ENCODE results near the gene SH3BP4. TPM values are rescaled to one million over a fixed set of nuclear protein-coding genes. Genes with fewer than 3 reads are reported as not detected.

SH3BP4 gene
- total RNA-seq, 4 donors from 2014 or later: 29.1 to 57.8 (median 42.6) TPM

DNA sequence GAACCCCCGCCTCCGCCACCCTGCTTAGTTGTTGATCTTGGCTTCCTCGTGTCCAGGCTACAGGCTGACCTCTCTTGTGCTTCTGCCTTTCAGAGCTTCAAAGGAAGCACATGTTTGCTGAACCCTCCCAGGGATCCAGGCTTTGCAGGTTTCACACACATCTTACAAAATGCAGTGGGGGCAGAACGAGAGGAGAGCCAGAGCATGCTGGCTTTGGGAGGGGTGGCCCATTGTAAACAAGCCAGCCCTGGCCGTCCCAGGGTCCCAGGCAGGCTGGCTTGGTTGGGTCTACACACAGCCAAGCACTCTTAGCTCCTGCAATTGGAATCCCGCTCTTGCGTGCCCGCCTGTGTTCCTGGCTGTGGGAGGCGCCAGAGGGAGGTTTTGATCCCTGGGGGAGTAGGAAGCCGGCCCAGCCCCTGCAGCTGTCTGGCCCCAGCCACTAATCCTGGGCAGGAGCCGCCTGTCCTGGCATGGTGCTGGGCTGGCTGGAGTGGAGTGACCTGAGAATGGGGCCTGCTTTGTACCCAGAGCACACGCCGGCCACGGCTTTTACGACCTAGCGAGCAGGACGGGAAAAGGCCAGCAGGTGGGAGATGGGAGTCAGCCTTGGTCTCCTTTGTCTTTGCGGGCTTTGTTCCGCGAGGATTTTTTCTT lies 53.9 kb downstream of the SH3BP4 start:
- TF ChIP-seq, protein P1, sequence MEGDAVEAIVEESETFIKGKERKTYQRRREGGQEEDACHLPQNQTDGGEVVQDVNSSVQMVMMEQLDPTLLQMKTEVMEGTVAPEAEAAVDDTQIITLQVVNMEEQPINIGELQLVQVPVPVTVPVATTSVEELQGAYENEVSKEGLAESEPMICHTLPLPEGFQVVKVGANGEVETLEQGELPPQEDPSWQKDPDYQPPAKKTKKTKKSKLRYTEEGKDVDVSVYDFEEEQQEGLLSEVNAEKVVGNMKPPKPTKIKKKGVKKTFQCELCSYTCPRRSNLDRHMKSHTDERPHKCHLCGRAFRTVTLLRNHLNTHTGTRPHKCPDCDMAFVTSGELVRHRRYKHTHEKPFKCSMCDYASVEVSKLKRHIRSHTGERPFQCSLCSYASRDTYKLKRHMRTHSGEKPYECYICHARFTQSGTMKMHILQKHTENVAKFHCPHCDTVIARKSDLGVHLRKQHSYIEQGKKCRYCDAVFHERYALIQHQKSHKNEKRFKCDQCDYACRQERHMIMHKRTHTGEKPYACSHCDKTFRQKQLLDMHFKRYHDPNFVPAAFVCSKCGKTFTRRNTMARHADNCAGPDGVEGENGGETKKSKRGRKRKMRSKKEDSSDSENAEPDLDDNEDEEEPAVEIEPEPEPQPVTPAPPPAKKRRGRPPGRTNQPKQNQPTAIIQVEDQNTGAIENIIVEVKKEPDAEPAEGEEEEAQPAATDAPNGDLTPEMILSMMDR (IDR thresholded peaks at IDR 0.05): no peak
- TF ChIP-seq POLR2A (IDR thresholded peaks at IDR 0.05): no peak
- no peak for DNase-seq (ENCODE audit: low spot score in 2 of 2)
- WGBS, 2 donors: 73 to 83% methylated on average over 19 to 20 of the region's 20 CpGs
- no peak overlapping the region for H3K4me3 ChIP-seq (ENCODE audit: low read depth, poor library complexity, severe bottlenecking)
- intact Hi-C loops (cut with DNase I; ENCODE audit: low total_unique reads): no loop called here

DNA sequence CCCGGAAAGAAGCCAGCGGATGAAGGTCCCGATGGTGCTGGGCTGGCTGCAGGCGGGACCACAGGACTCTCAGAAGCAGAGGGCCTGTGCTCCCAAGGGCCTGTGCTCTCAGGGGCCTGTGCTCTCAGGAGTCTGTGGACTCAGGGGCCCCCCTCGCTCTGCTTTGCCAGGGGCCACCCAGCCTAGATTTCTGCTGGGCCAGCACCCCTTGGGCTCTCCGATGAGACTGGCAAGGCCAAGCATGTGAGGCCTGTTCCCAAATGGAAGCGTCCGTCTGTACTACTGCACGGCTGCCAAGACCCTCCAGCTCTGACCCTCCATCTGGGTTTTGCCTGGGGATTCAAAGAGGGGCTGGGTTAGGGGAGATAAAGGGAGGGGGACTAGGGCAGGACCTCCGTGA lies 54.6 kb downstream of the SH3BP4 start:
- intact Hi-C loops (cut with DNase I; ENCODE audit: low total_unique reads): no loop called here
- 94 to 95% methylated on average over 9 to 10 of the region's 10 CpGs for WGBS, 2 donors
- TF ChIP-seq, protein P1 (IDR thresholded peaks at IDR 0.05): no peak
- no peak for TF ChIP-seq POLR2A (IDR thresholded peaks at IDR 0.05)
- no peak overlapping the region for H3K4me3 ChIP-seq (ENCODE audit: low read depth, poor library complexity, severe bottlenecking)
- no peak for DNase-seq (ENCODE audit: low spot score in 2 of 2)

GRCh38 chr2:235006986-235007385 lies 55.2 kb downstream of the SH3BP4 start:
- DNase-seq (ENCODE audit: low spot score in 2 of 2): no peak
- no peak for TF ChIP-seq POLR2A (IDR thresholded peaks at IDR 0.05)
- TF ChIP-seq, protein P1 (IDR thresholded peaks at IDR 0.05): no peak
- 78 to 85% methylated on average over 6 of the region's 6 CpGs for WGBS, 2 donors

GRCh38 chr2:235007664-235008457 lies 56.0 kb downstream of the SH3BP4 start:
- intact Hi-C loops (cut with DNase I; ENCODE audit: low total_unique reads): no loop called here
- H3K4me3 ChIP-seq (ENCODE audit: low read depth, poor library complexity, severe bottlenecking): no peak overlapping the region
- DNase-seq (ENCODE audit: low spot score in 2 of 2): no peak
- TF ChIP-seq POLR2A (IDR thresholded peaks at IDR 0.05): no peak
- TF ChIP-seq, protein P1 (IDR thresholded peaks at IDR 0.05): no peak
- WGBS, 2 donors: 76 to 80% methylated on average over 25 of the region's 25 CpGs

More at GRCh38 chr2:235006986-235007385, 55.2 kb downstream of the SH3BP4 start:
- intact Hi-C loops (cut with DNase I; ENCODE audit: low total_unique reads): no loop called here
- H3K4me3 ChIP-seq (ENCODE audit: low read depth, poor library complexity, severe bottlenecking): no peak overlapping the region

DNA sequence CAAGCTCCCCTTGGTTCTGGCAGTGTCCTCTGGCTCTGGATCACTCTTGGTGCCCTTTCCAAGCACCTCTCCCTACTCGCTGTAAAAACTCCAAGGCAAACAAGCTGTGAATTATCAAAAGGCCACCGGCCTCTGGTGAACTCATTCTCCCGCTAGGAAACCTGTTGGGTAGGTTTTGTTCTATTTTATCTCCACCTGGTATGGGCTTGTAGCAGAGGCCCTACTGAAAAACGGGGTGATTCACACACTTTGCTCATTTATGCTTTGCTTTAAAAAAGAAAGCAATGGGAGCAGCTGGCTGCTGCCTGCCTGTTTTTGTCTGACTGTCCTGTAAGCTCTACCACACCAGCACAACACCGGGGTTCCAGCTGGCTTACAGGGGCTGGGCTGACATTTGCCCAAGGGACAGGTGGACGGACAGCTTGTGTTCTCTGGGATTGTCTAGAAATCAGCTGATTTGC lies 56.8 kb downstream of the SH3BP4 start:
- H3K4me3 ChIP-seq (ENCODE audit: low read depth, poor library complexity, severe bottlenecking): no peak overlapping the region
- 46 to 51% methylated on average over 6 of the region's 6 CpGs for WGBS, 2 donors
- no peak for DNase-seq (ENCODE audit: low spot score in 2 of 2)
- TF ChIP-seq, protein P1 (IDR thresholded peaks at IDR 0.05): no peak
- TF ChIP-seq POLR2A (IDR thresholded peaks at IDR 0.05): no peak
- intact Hi-C loops (cut with DNase I; ENCODE audit: low total_unique reads): no loop called here
